ENCODE results near the gene SGCB. TPM values are rescaled to one million over a fixed set of nuclear protein-coding genes. Genes with fewer than 3 reads are reported as not detected.

The SGCB gene
- total and polyA plus RNA-seq, 2 of the 4 experiments (the other 2 are of a cell fraction) = 16.3 to 24.0 TPM

DNA sequence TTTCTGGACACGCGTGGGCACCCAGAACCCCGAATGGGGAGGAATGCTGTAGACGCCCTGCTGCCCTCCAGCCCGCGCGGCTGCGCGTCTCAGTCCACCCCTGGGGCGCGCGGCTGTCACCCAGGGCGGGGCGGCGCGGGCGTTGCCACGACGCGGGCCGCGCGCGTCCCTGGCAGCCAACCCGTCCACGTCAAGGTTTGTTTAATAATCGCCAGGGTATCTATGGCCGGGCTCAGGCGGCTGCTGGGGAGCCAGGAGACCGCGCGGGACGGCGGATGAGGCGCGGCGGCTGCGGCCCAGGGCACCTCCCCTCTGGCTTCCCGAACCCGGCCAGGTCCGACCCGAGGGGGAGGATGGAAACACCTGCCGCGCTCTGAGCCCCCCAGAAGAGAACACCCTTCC is 13.1 kb upstream of the SGCB start, which contains the start of gene SPATA18 (continued):
- TF ChIP-seq FOS (IDR thresholded peaks at IDR 0.05; ENCODE audit: low read depth, low read length) = no peak

DNA sequence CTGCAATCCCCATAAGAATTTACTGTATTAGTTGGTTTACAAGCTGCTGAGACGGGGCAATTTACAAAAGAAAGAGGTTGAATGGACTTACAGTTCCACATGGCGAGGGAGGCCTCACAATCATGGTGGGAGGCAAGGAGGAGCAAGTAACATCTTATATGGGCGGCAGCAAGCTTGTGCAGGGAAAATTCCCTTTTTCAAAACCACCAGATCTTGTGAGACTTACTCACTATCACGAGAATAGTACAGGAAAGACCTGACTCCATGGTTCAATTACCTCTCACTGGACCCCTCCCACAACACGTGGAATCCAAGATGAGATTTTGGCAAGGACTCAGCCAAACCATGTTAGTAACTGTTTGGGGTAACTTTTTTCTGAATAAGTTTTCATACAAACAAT is 11.2 kb upstream of the SGCB start:
- dilution Hi-C loops (cut with HindIII; ENCODE audit: low sequenced_read_pairs, unreplicated experiment) = no loop called here

More for the DNA sequence above, 11.2 kb upstream of the SGCB start:
- no CpG with 5 or more reads among the region's 5 CpGs for WGBS, 2 experiments (ENCODE audit: extremely low coverage in 2 of 2, insufficient read length in 1 of 2)
- BruUV-seq (replicated peaks) = no TSS peak
- no peak overlapping the region for H2AK5ac ChIP-seq (ENCODE audit: low read depth, low read length)
- H3K23ac ChIP-seq (ENCODE audit: low read depth, low read length) = no peak overlapping the region
- H4K5ac ChIP-seq (ENCODE audit: low read depth, low read length) = no peak overlapping the region
- peaks cover 3% of the 10 kb centered on the region; the same call in 1 of the 2 replicates for H3K9me1 ChIP-seq (ENCODE audit: insufficient read depth, low read length)
- no peak overlapping the region for H2BK20ac ChIP-seq (ENCODE audit: low read depth, low read length)
- no peaks in the 10 kb centered on the region for H3K9me3 ChIP-seq (ENCODE audit: control insufficient read depth, insufficient read depth, low read length)
- no peak overlapping the region for H2BK5ac ChIP-seq (ENCODE audit: low read depth, low read length, poor library complexity, severe bottlenecking)
- H3K4me3 ChIP-seq (ENCODE audit: insufficient read depth, low read depth, low read length) = no peak overlapping the region
- no peak overlapping the region for H3K14ac ChIP-seq (replicated peaks; ENCODE audit: low read depth, low read length)
- H3K56ac ChIP-seq (ENCODE audit: extremely low read depth, insufficient read depth, low read length) = no peak overlapping the region
- H3K79me1 ChIP-seq (ENCODE audit: low read depth in 1 of 2, low read length in 2 of 2) = 0 out of 4 replicates have a peak, but pooled peaks cover 0 to 7% of the 10 kb centered on the region in 2 experiments
- DNase-seq (no peak), ATAC-seq (ENCODE audit: low read depth) (no peak)
- H3K27me3 ChIP-seq (ENCODE audit: control insufficient read depth, insufficient read depth, low read length) = peaks cover 10% of the 10 kb centered on the region
- H3K18ac ChIP-seq (ENCODE audit: low read depth, low read length) = no peak overlapping the region
- H2BK120ac ChIP-seq (ENCODE audit: low read depth, low read length) = no peak overlapping the region
- ChIA-PET POLR2A (ENCODE audit: unreplicated experiment) (no interaction called here), CTCF (no interaction called here)
- H4K20me1 ChIP-seq (ENCODE audit: insufficient read depth, low read length) = 0 out of 2 replicates have a peak, but pooled peaks cover 3% of the 10 kb centered on the region
- H3K36me3 ChIP-seq (ENCODE audit: control insufficient read depth, insufficient read depth, low read length) = no peaks in the 10 kb centered on the region
- H2BK15ac ChIP-seq (ENCODE audit: low read depth, low read length) = no peak overlapping the region
- no peaks in the 10 kb centered on the region for H3K4me1 ChIP-seq (ENCODE audit: control insufficient read depth, insufficient read depth, low read length)
- no peak overlapping the region for H2AK9ac ChIP-seq (replicated peaks; ENCODE audit: low read depth, low read length, poor library complexity)
- H4K8ac ChIP-seq (ENCODE audit: low read depth in 2 of 2, low read length in 2 of 2) = no peak overlapping the region
- no peak overlapping the region for H3K27ac ChIP-seq (ENCODE audit: insufficient read depth, low read length)
- no peak overlapping the region for H3K4me2 ChIP-seq (ENCODE audit: low read depth, low read length)
- H4K91ac ChIP-seq (ENCODE audit: insufficient read depth, low read depth, low read length) = no peak overlapping the region
- no peak overlapping the region for H3K9ac ChIP-seq (ENCODE audit: low read depth, low read length)
- no peak overlapping the region for H3K4ac ChIP-seq (ENCODE audit: low read depth, low read length)
- in situ Hi-C loops (cut with MboI; ENCODE audit: low sequenced_read_pairs) (no loop called here), intact Hi-C loops (cut with micrococcal nuclease) (loop anchor here (5.0 kb wide), 1 partner anchor 83 kb away; no protein-coding TSS in a partner anchor)
- no peak overlapping the region for H2AFZ ChIP-seq (replicated peaks; ENCODE audit: low read length, poor library complexity)
- no peak for TF ChIP-seq CEBPB (IDR thresholded peaks at IDR 0.05; ENCODE audit: low read depth, low read length)
- TF ChIP-seq, protein P1, sequence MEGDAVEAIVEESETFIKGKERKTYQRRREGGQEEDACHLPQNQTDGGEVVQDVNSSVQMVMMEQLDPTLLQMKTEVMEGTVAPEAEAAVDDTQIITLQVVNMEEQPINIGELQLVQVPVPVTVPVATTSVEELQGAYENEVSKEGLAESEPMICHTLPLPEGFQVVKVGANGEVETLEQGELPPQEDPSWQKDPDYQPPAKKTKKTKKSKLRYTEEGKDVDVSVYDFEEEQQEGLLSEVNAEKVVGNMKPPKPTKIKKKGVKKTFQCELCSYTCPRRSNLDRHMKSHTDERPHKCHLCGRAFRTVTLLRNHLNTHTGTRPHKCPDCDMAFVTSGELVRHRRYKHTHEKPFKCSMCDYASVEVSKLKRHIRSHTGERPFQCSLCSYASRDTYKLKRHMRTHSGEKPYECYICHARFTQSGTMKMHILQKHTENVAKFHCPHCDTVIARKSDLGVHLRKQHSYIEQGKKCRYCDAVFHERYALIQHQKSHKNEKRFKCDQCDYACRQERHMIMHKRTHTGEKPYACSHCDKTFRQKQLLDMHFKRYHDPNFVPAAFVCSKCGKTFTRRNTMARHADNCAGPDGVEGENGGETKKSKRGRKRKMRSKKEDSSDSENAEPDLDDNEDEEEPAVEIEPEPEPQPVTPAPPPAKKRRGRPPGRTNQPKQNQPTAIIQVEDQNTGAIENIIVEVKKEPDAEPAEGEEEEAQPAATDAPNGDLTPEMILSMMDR (conservative IDR thresholded peaks at IDR 0.05; ENCODE audit: low read depth, low read length) = no peak
- TF ChIP-seq NFE2L2 (IDR thresholded peaks at IDR 0.05; ENCODE audit: low read depth, low read length) = no peak
- TF ChIP-seq, protein P2, sequence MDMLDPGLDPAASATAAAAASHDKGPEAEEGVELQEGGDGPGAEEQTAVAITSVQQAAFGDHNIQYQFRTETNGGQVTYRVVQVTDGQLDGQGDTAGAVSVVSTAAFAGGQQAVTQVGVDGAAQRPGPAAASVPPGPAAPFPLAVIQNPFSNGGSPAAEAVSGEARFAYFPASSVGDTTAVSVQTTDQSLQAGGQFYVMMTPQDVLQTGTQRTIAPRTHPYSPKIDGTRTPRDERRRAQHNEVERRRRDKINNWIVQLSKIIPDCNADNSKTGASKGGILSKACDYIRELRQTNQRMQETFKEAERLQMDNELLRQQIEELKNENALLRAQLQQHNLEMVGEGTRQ (IDR thresholded peaks at IDR 0.05; ENCODE audit: low read depth, low read length) = no peak
- no peak for TF ChIP-seq SMC3 (IDR thresholded peaks at IDR 0.05; ENCODE audit: low read depth, low read length)
- no peak for TF ChIP-seq MAZ (IDR thresholded peaks at IDR 0.05; ENCODE audit: borderline replicate concordance, low read depth, low read length)
- no peak for TF ChIP-seq MXI1 (IDR thresholded peaks at IDR 0.05; ENCODE audit: borderline replicate concordance, low read depth, low read length)
- no peak for TF ChIP-seq RAD21 (IDR thresholded peaks at IDR 0.05; ENCODE audit: low read length)
- no peak for TF ChIP-seq CHD1 (IDR thresholded peaks at IDR 0.05; ENCODE audit: low read depth, low read length)
- TF ChIP-seq FOS (IDR thresholded peaks at IDR 0.05; ENCODE audit: low read depth, low read length) = no peak
- TF ChIP-seq, protein P3, sequence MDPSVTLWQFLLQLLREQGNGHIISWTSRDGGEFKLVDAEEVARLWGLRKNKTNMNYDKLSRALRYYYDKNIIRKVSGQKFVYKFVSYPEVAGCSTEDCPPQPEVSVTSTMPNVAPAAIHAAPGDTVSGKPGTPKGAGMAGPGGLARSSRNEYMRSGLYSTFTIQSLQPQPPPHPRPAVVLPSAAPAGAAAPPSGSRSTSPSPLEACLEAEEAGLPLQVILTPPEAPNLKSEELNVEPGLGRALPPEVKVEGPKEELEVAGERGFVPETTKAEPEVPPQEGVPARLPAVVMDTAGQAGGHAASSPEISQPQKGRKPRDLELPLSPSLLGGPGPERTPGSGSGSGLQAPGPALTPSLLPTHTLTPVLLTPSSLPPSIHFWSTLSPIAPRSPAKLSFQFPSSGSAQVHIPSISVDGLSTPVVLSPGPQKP (IDR thresholded peaks at IDR 0.05; ENCODE audit: borderline replicate concordance, low read depth, low read length) = no peak
- no peak for TF ChIP-seq POLR2A (IDR thresholded peaks at IDR 0.05; ENCODE audit: low read depth, low read length)
- TF ChIP-seq MAFK (IDR thresholded peaks at IDR 0.05; ENCODE audit: low read depth, low read length) = no peak
- TF ChIP-seq RFX5 (IDR thresholded peaks at IDR 0.05; ENCODE audit: low read depth, low read length) = no peak
- TF ChIP-seq RCOR1 (IDR thresholded peaks at IDR 0.05; ENCODE audit: insufficient replicate concordance, low read length) = no peak

All from IMR-90 (cell line).